Stimulated activated CD4-positive, alpha-beta T cell treated with anti-CD3 and anti-CD28 coated beads, Interleukin-1b, Interleukin-23, amount 100 ng/mL, for 4 hours (primary cell): ENCODE results near the gene CASP9.

ENCODE experiments used
- DNase-seq, 2 donors: peaks; one replicate each; pipeline ENCODE4 v3.0.0-alpha.2; 2020; ENCODE audit warnings: low read depth in 2 of 2

The CASP9 gene

DNA sequence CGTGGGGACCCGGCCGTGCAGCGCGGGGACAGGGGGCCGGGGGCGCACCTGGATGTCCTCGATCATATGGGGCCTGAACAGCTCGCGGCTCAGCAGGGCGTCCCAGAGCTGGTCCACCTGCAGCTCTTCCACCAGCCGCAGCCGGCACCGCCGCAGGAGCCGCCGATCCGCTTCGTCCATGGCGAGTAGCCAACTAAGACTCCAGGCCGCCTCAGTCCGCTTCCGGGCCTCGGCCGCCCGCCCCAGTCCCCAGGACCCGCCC, at the start of gene CASP9:
CASP9 (minus strand) TSS at position 195 of the 262 bp plus-strand sequence; CDS start at position 180, 15 bp downstream.
- DNase-seq: no peak

DNA sequence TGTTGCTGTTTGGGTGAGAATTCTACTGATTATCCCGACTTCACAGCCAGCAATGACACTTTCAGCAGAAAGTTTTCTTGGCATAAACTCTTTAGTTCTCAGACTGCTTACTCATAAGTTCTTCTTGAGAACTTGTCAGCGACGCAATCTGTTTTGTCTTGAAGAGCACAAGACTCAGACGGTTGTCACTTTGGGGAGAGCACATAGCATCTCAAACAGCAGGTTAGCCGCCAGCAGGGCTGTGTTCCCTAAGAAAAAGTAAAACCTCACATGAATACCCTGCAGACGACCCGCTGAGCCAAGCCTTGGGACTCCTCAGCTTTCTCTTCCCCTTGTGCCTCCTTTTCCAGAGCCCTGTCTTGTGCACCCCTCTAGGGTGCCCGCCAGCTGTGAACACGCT, 49.5 kb upstream of the CASP9 start:
- DNase-seq: no peak

DNA sequence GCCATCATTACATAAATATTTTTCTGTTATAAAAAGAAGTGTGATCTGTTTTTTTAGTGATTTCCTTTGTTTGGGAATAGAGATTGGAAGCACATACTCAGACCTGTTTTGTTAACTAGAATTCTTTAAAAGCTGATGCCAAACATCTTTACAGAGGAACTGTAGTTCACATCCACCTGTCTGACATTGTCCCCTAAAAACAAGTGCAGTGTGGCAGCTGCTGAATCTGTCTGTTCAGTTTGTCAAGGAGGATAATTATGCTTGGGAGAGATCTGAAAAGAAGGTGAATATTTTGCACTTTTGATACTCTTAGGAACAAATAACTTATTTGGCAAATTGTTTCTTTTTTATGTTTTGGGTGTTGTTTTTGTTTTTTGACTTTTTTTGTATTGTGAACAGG, 47.3 kb upstream of the CASP9 start:
- DNase-seq: no peak

DNA sequence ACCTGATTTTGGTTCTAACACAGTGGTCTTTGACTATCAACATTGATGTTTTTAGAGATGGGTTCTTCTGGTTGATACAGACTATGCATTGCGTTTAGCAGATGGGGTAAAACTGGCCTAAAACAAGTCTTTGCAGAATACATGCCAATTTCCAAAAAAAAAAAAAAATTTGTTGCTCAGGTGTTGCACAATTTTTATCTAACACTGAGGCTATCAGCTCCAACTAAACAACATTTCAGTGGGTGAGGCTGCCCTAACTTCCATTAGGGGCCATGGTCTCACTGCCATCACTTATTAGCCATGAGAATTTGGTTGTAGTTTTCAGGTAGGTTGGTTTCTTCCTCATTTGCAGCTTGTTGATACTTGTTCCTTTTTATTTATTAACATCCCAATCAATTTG, 46.8 kb upstream of the CASP9 start:
- no peak for DNase-seq

DNA sequence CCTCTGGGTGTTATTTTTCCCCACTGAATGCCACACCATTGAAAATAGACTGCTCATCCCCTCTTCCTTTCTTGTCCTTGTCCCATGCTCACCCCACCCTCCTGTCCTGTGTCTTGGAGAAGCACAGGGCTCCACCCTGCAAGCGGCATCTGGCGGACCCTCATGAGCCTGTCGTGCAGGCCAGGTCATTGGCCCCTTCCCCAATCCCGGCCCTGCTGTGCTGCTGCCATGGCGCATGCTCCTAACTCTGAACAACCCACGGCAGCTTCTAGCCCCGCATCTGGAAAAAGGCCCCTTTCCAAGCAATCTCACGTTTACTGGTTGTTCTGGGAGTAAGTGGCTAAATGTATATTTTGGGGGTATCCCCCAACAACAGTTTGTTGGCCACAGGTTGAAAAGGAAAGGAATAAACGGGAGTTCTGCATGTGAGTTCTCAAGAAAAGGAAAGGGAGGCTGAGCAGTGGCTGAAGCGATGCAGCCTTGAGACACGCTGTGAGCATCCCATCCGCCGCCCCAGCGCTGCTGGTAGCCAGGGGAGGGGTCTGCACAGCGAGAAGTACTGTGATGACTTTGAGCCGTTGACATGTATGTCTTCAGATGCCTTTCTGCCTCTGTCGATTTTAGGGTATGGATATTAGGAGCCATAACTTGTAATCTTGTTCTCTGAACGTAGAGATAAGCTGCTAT, 44.5 kb upstream of the CASP9 start:
- DNase-seq: no peak

DNA sequence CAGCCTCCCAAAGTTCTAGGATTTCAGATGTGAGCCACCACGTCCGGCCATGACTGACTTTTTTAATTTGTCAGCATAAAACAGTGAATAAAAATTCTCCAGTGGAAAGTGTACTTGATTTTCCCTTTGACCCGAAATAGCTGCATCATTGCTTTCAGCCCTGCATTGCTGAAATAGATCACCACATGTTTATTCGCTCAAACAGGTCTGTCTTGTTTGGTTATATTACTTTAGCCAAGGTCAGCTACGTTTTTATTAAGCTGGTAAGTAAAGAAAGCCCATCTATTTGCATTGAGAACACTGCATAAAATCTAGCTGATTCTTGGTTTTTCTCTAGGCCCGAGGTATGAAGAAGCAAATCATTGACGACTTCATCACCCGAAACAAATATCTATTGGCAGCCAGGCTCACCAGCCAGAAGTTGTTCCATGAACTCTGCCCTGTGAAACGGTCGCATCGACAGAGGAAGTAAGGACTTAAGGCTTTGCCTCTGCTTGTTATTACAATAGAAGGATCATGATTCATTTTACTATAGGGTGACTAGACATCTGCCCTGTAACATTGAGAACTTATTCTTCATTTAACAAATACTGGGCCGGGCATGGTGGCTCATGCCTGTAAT, 35.3 kb upstream of the CASP9 start:
- DNase-seq: no peak

DNA sequence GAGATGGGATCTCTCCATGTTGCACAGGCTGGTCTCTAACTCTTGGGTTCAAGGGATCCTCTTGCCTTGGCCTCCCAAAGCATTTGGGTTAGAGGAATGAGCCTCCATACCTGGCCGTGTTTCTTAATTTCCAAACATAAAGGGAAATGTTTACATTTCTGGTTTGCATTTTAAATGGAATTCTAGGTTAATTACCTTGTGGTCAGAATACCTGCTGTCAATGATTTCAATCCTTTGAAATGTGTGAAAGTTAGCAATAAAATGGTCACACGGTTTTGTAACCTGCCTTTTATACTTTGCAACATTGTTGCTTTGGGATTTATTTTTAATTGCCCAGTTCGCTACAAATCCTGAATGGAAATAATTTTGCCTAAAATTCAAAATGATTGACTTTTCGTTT, 34.5 kb upstream of the CASP9 start:
- DNase-seq: no peak

DNA sequence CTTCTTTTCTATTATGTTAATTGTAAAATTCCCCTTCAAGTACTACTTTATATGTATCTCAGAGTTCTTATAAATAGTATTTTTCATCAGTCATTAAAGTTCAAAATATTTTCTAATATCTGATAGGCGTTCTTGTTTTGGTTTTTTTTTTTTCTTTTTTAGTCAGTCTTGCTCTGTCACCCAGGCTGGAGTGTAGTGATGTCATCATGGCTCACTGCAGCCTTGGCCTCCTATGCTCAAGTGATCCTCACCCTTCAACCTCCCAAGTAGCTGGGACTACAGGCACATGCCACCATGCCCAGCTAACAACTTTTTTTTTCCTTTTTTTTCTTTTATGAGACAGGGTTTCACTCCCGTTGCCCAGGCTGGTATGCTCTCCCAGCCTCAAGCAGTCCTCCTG, 33.6 kb upstream of the CASP9 start:
- no peak for DNase-seq

DNA sequence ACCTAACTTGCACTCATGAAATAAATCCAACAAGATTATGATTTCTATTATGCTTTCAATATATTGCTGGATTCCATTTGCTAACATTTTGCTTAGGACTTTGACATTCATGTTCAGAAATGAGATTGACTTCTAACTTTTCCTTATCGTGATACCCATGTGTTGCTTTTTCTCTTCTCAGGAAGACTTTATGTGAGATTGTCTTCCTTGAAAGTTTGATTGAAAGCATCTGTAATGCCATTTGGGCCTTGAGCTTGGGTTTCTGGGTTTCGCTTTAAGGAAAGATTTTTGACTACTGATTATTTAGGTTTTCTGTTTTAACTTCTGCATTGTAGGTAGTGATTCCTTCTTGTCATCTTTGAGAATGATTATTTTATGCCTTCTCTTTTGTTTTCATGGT, 33.0 kb upstream of the CASP9 start:
- no peak for DNase-seq

DNA sequence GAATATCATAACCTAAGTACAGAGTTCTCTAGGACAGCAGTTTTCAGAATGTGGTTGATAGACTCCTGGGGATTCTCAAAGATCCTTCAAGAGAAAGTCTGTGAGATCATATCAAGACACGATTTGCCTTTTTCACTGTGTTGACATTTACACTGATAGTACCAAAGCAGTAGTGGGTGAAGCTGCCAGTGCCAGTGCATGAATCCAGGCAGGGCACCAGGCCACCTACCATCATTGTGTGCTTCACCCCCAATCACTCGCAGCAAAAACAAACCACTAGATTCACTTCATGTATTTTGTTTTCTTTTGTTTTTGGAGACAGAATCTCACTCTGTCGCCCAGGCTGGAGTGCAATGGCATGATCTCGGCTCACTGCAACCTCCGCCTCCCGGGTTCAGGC, 26.6 kb upstream of the CASP9 start:
- no peak for DNase-seq

DNA sequence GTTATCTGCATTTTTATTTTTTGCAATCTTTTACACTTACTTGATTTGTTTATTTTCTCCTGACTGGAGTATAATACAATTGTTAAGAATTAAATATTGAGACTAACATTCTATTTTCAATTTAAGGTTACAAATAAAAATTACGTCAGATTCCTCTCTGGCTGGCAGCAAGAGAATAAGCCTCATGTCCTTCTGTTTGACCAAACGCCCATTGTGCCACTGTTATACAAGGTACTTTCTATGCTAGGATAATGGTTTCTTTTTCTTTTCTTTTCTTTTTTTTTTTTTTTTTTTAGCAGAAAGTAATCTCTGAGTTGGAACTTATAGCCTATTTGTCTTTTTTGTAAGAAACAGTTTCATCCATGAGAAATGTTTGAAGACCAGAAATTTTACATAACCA, 22.6 kb upstream of the CASP9 start:
- no peak for DNase-seq

DNA sequence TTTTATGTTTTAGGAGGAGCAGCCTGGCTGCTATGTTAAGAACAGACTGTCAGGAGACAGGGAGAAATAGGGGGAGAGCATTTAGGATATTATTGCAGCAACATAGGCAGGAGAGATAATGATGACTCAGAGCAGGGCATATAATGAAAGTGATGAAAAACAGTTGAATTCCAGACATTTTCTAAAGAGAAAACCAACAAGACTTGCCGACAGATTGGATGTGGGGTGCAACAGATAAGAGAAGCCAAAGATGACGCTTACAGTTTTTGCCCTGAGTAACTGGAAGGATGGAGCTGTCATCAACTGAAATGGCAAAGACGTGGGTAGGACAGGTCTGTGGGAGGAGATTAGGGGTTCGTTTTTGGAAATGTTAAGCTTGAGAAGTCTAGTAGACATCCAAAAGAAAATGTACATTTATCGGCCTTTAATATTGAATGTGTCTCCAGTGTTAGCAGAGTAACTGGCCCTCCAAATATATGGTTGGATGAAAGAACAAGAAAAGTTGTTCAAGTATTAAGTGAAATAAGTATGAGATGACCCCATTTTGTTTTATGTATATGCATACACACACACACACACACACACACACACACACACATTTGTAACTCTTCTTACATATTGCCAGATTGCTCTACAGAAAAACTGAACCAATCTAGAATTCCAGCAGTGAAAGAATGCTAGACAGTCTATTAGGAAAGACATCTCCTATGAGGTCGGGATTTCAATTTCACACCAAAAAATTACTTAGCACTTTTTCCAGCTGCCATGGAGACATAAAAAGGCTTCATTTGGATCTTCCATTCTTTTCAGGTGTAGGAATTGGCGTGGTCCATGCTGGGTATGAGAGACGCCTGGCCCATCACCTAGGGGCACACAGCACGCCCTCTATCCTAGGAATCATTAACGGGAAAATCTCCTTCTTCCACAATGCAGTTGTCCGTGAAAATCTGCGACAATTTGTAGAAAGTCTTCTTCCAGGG, 19.9 kb upstream of the CASP9 start:
- DNase-seq: no peak

DNA sequence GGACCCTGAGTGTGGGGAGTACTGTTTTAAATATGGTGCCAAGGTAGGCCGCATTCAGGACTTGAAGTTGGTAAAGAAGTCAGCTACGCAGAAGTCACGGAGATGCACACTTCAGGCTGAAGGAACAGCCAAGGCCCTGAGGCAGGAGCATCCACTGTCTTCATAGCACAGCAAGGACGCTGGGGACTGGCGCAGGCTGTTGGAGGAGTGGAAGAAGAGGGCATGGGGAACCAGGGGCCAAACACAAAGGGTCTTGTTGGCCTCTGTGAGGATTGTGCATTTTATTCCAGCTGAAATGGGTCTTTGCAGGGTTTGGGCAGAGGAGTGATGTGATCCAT, 19.2 kb upstream of the CASP9 start:
- no peak for DNase-seq

DNA sequence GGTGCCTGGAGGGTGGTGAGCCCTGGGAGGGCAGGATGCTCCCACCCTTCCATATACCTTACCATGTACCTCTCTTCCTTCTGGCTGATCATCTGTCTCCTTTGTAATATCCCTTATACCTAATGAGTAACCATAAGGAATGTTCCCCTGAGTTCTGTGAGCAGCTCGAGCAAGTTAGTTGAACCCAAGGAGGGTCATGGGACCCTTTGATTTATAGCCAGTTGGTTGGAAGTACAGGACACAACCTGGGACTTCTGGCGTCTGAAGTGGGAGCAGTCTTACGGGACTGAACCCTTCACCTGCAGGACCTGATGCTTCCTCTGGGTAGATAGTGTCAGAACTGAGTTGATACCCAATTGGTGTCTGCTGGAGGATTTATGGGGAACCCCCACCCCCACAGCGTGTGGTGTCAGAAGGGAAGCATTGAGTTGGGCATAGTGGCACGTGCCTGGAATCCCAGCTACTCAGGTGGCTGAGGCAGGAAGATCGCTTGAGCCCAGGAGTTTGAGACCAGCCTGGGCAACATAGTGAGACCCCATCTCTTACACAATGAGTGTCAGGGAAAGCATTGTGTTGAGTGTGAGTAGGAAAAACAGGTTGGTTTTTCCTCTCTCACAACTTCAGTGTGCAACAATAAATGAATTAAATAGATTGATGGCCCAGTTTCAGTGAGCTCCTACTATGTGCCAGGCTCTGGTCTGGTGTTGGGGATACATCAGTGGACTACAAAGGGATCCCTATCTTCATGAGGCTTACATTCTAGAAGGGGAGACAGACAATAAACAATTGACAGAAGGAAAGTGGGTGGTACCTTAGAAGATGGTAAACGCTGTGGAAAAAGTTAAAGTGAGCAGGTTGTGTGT, 18.6 kb upstream of the CASP9 start:
- DNase-seq: no peak

DNA sequence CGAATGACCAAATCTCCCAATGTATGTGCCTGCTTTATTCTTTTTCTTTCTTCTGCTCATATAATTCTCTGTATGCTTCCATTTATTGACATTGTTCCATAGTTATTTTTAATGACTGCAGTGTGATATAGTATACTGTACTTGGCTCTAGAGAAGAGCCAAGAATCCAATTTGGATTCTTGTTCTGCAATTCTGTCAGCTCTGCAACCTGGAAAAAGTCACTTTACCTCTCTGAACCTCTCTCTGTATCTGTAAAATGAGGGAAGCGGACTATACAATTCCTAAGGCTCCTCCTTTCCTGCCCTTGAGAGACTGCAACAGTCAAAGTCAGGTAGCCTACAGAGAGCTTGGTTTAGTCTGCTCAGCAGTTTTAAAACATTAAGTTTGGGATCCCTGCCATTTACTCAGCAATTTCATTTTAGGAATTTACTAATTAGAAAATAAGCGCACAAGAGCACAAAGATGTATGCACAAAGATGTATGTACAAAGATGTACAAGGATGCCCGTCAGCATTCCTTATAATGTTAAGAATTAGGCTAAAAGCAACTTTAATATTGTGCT, 17.3 kb upstream of the CASP9 start:
- no peak for DNase-seq

DNA sequence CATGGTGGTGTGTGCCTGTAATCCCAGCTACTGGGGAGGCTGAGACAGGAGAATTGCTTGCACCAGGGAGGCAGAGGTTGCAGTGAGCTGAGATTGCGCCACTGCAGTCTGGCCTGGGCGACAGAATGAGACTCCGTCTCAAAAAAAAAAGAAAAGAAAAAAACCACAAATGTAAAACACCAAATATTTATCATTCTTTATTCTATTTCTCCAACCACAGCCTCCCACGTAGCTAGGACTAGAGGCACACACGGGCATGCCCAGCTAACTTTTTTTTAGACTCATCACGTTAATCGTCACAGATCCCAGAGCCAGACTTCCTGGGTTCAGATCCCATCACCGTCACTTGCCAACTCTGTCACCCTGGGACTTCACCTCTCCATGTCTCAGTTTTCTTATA, 16.2 kb upstream of the CASP9 start:
- no peak for DNase-seq

DNA sequence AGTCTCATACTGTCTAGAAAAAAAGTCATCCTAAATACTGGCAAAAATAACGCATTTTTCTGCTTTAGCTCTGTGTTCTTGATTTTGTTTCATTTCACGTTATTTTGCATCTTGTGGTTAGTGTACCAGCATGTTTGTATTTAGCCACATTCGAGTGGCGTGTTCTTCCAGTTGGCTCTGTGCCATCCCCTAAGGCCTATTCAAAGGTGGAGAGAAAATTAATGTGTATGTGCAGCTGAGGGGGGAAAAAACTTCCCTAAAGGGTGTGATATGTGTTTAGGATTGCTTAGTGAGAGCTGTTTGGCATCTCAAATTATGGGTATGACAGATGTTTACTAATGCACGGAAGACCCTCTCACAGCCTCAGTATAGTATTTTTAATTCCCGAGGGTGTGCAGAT, 14.8 kb upstream of the CASP9 start:
- no peak for DNase-seq

DNA sequence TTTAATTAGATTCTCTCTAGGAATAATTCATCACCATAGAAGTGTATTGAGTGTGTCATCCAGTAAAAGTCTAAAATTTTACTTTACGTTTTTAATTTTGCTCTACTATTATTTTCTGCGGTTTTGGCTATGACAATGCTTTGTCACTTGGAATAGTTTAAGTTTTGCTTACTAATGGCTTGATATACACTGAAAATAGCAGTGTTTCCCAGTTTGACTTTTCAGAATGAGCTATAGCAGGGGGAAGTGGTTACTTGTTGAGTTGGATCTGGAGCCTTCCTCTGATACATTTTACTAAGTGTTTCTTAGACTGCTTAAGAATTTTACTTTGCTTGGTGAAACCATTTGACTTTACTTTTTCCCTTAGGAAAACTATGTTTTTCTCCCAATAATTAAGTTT, 7.7 kb upstream of the CASP9 start:
- DNase-seq: no peak

DNA sequence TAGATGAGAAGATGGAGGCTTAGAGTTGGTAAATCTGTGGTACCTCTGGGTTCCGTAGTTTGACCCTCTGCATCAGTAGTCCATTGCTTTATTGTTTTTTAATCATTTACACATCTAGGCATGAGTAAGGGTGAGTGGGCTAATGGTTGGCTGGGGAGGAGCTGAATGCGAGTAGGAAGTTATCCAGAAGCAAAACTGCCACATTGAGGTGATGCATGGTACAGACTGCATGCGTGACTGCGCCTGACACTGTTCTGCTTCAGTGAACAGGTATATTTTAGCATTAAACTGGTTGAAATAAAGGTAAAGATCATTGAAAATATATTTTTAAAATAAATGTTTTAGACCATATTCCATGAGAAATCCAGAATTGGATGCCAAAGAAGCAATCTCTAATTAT, 7.0 kb upstream of the CASP9 start:
- DNase-seq: no peak

DNA sequence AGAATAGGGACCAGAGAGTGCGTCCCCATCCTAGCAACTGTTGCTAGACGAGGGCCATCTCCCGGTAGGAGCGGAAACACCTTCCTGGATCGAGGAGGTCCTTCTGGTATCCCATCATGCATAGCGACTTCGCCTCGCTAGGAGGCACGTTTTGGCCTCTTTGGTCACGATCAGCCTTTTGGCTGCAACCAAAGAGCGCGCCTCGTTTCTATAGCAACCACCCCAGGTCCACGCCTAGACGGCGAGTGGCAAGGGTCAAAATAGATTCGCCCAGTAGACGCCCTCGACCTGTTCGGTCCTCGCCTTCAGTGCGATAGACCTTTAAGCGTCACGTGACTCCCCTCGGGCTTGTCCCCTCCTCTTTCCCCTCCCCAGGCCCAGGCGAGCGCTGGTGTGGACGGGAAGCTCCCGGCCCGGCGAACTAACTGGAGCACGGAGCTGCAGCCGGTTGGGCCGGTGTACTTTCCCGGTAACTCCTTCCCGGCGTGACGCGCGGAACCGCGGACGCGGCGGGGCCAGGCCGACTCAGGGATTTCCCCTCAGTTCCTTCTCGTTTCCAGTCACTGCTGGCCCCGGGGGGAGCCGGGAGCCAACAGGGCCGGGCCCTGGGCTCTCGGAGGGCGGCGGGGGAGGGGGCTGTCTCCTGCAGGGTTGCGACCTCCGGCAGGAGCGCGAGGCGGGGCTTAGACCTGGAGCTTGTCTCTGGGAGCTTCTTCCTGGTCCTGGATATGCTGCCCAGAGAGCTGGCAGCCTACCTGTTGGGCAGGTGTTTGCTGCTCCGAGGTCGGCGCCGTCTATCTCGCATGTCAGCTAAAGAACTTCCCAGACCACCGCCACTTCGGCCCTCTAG, 2.7 kb upstream of the CASP9 start, which contains the start of gene DNAJC16:
DNAJC16 (plus strand) TSS at position 359 of the 850 bp plus-strand sequence. CDS start 2,258 bp downstream, outside the sequence.
- peak; percentile 84 to 92 for DNase-seq

DNA sequence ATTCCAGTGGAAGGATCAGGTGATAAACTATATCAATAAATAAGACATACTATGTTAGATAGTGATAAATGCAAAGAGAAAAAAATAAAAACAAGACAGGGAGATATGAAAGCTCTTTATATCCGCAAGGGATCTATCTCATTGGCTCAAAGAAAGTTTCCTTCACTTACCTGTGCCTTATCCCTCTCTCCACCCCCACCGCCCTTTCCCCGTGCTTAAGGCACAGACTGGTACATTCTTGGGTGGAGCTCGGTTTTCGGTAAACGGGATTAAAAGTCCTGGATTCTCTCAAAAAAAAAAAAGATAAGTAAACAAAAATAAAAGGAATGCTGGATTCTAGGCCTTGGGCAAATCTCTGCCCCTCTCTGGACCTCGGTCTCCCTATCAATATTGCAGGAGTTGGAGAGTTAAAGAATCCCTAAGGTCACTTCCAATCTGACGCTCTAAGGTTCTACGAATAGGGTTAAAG, 2.0 kb upstream of the CASP9 start:
- no peak for DNase-seq
